GM23338 (cell line): ENCODE results near the gene LAMC3. TPM values are rescaled to one million over a fixed set of nuclear protein-coding genes. Genes with fewer than 3 reads are reported as not detected.
A peak's percentile ranks its signal among the peaks of the same experiment; 100 is the strongest.

Experiments used
- ATAC-seq: fragments of 200-7000 bp; cut with Tn5 transposase; 3 replicates; pipeline ENCODE4 v1.9.1; 2020
- DNase-seq: peaks from one replicate; pipeline ENCODE4 v3.0.0-alpha.2; 2015; ENCODE audit warnings: low spot score
- H2AFZ ChIP-seq: fragments of 200-600 bp; sonication (generic); 2 replicates; pipeline ENCODE4 v1.8.0; 2016; ENCODE audit warnings: antibody characterized with exemption, mild to moderate bottlenecking, moderate library complexity
- H3F3A ChIP-seq: fragments of 200-600 bp; sonication (generic); replicated peaks from 2 replicates; pipeline ENCODE4 v1.8.0; 2017; ENCODE audit warnings: antibody characterized with exemption, mixed run types, low read depth
- H3K27ac ChIP-seq: fragments of 200-600 bp; sonication (generic); 2 replicates; pipeline ENCODE4 v1.6.1; 2016; ENCODE audit warnings: low read depth
- H3K27me3 ChIP-seq: fragments of 200-600 bp; sonication (generic); 2 replicates; pipeline ENCODE4 v1.8.0; 2016; ENCODE audit warnings: mild to moderate bottlenecking, mixed run types, moderate library complexity; ENCODE audit not compliant: insufficient read depth
- H3K36me3 ChIP-seq: fragments of 200-600 bp; sonication (generic); 2 replicates; pipeline ENCODE4 v1.8.0; 2016; ENCODE audit warnings: mild to moderate bottlenecking; ENCODE audit not compliant: insufficient read depth
- H3K4me1 ChIP-seq: fragments of 200-600 bp; sonication (generic); 2 replicates; pipeline ENCODE4 v1.8.0; 2016; ENCODE audit warnings: mild to moderate bottlenecking, moderate library complexity; ENCODE audit not compliant: insufficient read depth
- H3K4me2 ChIP-seq: fragments of 200-600 bp; sonication (generic); 2 replicates; pipeline ENCODE4 v1.7.1; 2017; ENCODE audit warnings: mixed run types
- H3K4me3 ChIP-seq: fragments of 200-600 bp; sonication (generic); 2 replicates; pipeline ENCODE4 v1.6.1; 2016; ENCODE audit warnings: mixed run types
- H3K79me2 ChIP-seq: fragments of 200-600 bp; sonication (generic); replicated peaks from 2 replicates; pipeline ENCODE4 v1.8.0; 2017; ENCODE audit warnings: mild to moderate bottlenecking; ENCODE audit not compliant: insufficient read depth
- H3K9me2 ChIP-seq: fragments of 200-600 bp; sonication (generic); 2 replicates; pipeline ENCODE4 v1.8.0; 2017; ENCODE audit not compliant: insufficient read depth
- H4K20me1 ChIP-seq: fragments of 200-600 bp; sonication (generic); replicated peaks from 2 replicates; pipeline ENCODE4 v1.8.0; 2017; ENCODE audit warnings: mild to moderate bottlenecking; ENCODE audit not compliant: insufficient read depth
- H3K27ac Mint-ChIP-seq: 2 replicates; pipeline ENCODE4 v1.8.0; 2020; ENCODE audit warnings: inconsistent platforms, mild to moderate bottlenecking, moderate library complexity, mixed read lengths
- H3K27me3 Mint-ChIP-seq: 3 replicates; pipeline ENCODE4 v1.8.0; 2022; ENCODE audit warnings: low read depth, mild to moderate bottlenecking, moderate library complexity, mixed read lengths, inconsistent platforms; ENCODE audit not compliant: insufficient read depth, poor library complexity
- H3K36me3 Mint-ChIP-seq: 3 replicates; pipeline ENCODE4 v1.8.0; 2021; ENCODE audit warnings: low read depth, mild to moderate bottlenecking, inconsistent platforms, moderate library complexity, mixed read lengths
- H3K4me1 Mint-ChIP-seq: 3 replicates; pipeline ENCODE4 v1.8.0; 2020; ENCODE audit warnings: mild to moderate bottlenecking, inconsistent platforms, mixed read lengths
- H3K4me3 Mint-ChIP-seq: 3 replicates; pipeline ENCODE4 v1.8.0; 2021; ENCODE audit warnings: moderate library complexity, mild to moderate bottlenecking, inconsistent platforms, mixed read lengths
- H3K9me3 Mint-ChIP-seq: 3 replicates; pipeline ENCODE4 v1.8.0; 2020; ENCODE audit warnings: moderate library complexity, mild to moderate bottlenecking, inconsistent platforms, mixed read lengths
- CREB1 ChIP-seq: fragments of 250-450 bp; sonication (Bioruptor Pico); IDR thresholded peaks from 2 replicates; pipeline ENCODE4 v1.5.0; 2020; ENCODE audit warnings: low read depth, mild to moderate bottlenecking, moderate library complexity
- CTCF ChIP-seq, 2 experiments: fragments of 200-600 bp in 1 of 2; sonication (generic) in 1 of 2; conservative IDR thresholded peaks; 2 replicates each; pipeline versions ENCODE4 v1.5.1 to v1.6.1; 2016 to 2017; ENCODE audit warnings: antibody characterized with exemption in 2 of 2, low read depth in 2 of 2, mild to moderate bottlenecking in 2 of 2, moderate library complexity in 1 of 2
- ETS1 ChIP-seq: IDR thresholded peaks from 2 replicates; pipeline ENCODE4 v1.6.1; 2016; ENCODE audit warnings: antibody characterized with exemption
- EZH2 ChIP-seq: fragments of 200-600 bp; sonication (generic); IDR thresholded peaks from one replicate; pipeline ENCODE4 v1.8.0; 2017; ENCODE audit warnings: antibody characterized with exemption, mild to moderate bottlenecking, low read depth; ENCODE audit not compliant: unreplicated experiment
- EZH2phosphoT487 ChIP-seq: fragments of 200-600 bp; sonication (generic); IDR thresholded peaks from one replicate; pipeline ENCODE4 v1.8.1; 2018; ENCODE audit warnings: antibody characterized with exemption; ENCODE audit not compliant: unreplicated experiment
- JUNB ChIP-seq: IDR thresholded peaks from one replicate; pipeline ENCODE4 v1.6.1; 2016; ENCODE audit warnings: antibody characterized with exemption; ENCODE audit not compliant: unreplicated experiment
- NANOG ChIP-seq: IDR thresholded peaks from 2 replicates; pipeline ENCODE4 v1.6.1; 2016; ENCODE audit warnings: antibody characterized with exemption, borderline replicate concordance
- POLR2AphosphoS5 ChIP-seq: IDR thresholded peaks from 2 replicates; pipeline ENCODE4 v1.6.1; 2016; ENCODE audit warnings: antibody characterized with exemption, low read depth
- REST ChIP-seq: IDR thresholded peaks from one replicate; pipeline ENCODE4 v1.6.1; 2018; ENCODE audit warnings: antibody characterized with exemption; ENCODE audit not compliant: unreplicated experiment
- STAT1 ChIP-seq: IDR thresholded peaks from one replicate; pipeline ENCODE4 v1.6.1; 2016; ENCODE audit warnings: antibody characterized with exemption; ENCODE audit not compliant: unreplicated experiment
- ZNF114 ChIP-seq: fragments of 250-450 bp; sonication (Bioruptor Pico); IDR thresholded peaks from 2 replicates; pipeline ENCODE4 v1.5.0; 2020; ENCODE audit warnings: mild to moderate bottlenecking, moderate library complexity
- ZNF331 ChIP-seq: fragments of 250-450 bp; sonication (Bioruptor Pico); IDR thresholded peaks from 2 replicates; pipeline ENCODE4 v1.5.0; 2020; ENCODE audit warnings: low read depth, mild to moderate bottlenecking, moderate library complexity
- ZNF462 ChIP-seq: fragments of 250-450 bp; sonication (Bioruptor Pico); IDR thresholded peaks from 2 replicates; pipeline ENCODE4 v1.5.0; 2020; ENCODE audit warnings: mild to moderate bottlenecking, moderate library complexity
- polyA plus RNA-seq: library from polyadenylated mRNA; unstranded; fragments of >200 nt; fragmentation: Nextera tagmentation; extraction: Ambion mirVana; gene quantifications from 2 replicates; pipeline ENCODE4 v1.2.1, GENCODE V29; 2016
- total RNA-seq: library from RNA; depleted of rRNA; stranded (reverse); fragments of >200 nt; shearing (Covaris generic); gene quantifications from 2 replicates; pipeline ENCODE4 v1.2.3, GENCODE V29; 2014

Gene LAMC3
- total and polyA plus RNA-seq, 2 experiments from 2014 or later = 9.0 to 27.4 TPM

GRCh38 chr9:130989891-130990290 is 19.1 kb upstream of the LAMC3 start:
- TF ChIP-seq ZNF331 (CRISPR knock-in tag) = no peak
- TF ChIP-seq ETS1 = no peak
- no peak for TF ChIP-seq ZNF462 (CRISPR knock-in tag)
- no peak for TF ChIP-seq JUNB
- no peak for TF ChIP-seq CTCF (conservative IDR thresholded peaks at IDR 0.05; ENCODE audit: low read depth in 2 of 2)
- no peak for TF ChIP-seq NANOG
- no peak for TF ChIP-seq REST
- no peak for TF ChIP-seq EZH2phosphoT487
- no peak for TF ChIP-seq POLR2AphosphoS5
- TF ChIP-seq EZH2 = no peak
- TF ChIP-seq CREB1 (CRISPR knock-in tag) = no peak
- no peak for TF ChIP-seq ZNF114
- no peak for TF ChIP-seq STAT1
- Histone ChIP-seq H3K36me3 (no peaks in the 10 kb centered on the region), H2AFZ (peak overlapping the region; percentile 14; the same call in 1 of the 2 replicates), H3K79me2 (no peaks in the 10 kb centered on the region), H3K27me3 (no peaks in the 10 kb centered on the region), H3K4me2 (no peak overlapping the region), H4K20me1 (no peaks in the 10 kb centered on the region), H3K4me3 (no peak overlapping the region), H3K9me2 (no peaks in the 10 kb centered on the region), H3K4me1 (peaks cover 11% of the 10 kb centered on the region; the same call in 1 of the 2 replicates), H3F3A (0 out of 2 replicates have a peak, but pooled peaks cover 3% of the 10 kb centered on the region), H3K27ac (no peak overlapping the region)
- Mint-ChIP-seq H3K4me3 (no peak overlapping the region), H3K4me1 (peaks cover 24% of the 10 kb centered on the region), H3K9me3 (no peaks in the 10 kb centered on the region), H3K27me3 (peaks cover 23% of the 10 kb centered on the region), H3K27ac (no peak overlapping the region), H3K36me3 (no peaks in the 10 kb centered on the region)
- DNase-seq = no peak
- ATAC-seq = no peak
